ENCODE results near the gene SLC22A3.

SLC22A3 gene

DNA sequence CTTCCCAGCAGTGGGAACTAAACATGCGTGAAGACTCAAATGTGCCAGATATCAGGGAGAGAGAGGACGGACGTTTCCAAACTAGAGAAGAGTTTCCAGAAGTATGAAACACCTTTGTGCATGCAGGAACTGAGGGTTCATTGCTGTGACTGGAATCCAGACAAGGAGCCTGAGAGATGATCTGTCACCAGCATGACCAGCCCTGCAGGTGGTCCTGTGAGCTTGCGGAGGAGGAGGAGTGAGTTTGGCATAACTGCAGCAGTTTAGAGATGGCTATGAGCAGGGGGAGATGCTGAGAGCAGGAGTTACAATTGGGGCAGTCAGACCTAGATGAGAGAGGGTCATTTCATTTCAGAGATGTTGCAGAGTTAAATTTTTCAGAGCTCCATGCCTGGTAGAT is 89.6 kb downstream of the SLC22A3 start:
- H3K4me3 ChIP-seq (ENCODE audit: low read length), result no peak overlapping the region
- no peaks in the 10 kb centered on the region for H3K36me3 ChIP-seq (ENCODE audit: control insufficient read depth, low read length)
- no peaks in the 10 kb centered on the region for H3K9me2 ChIP-seq (replicated peaks; ENCODE audit: control insufficient read depth, low read length)
- no peaks in the 10 kb centered on the region for H3K27me3 ChIP-seq (ENCODE audit: control insufficient read depth, low read length)
- H4K20me1 ChIP-seq (ENCODE audit: control insufficient read depth, insufficient read depth, low read depth, low read length), result no peaks in the 10 kb centered on the region
- H3K4me1 ChIP-seq (ENCODE audit: control insufficient read depth, low read length), result no peaks in the 10 kb centered on the region
- H3K4me2 ChIP-seq (ENCODE audit: low read length), result no peak overlapping the region
- no peaks in the 10 kb centered on the region for H3F3A ChIP-seq (ENCODE audit: control insufficient read depth, insufficient read depth)
- no peaks in the 10 kb centered on the region for H3K79me2 ChIP-seq (ENCODE audit: control insufficient read depth, low read length)
- no peak overlapping the region for H3K27ac ChIP-seq (ENCODE audit: low read depth, low read length)
- no peak for TF ChIP-seq EZH2phosphoT487 (IDR thresholded peaks at IDR 0.05; ENCODE audit: borderline replicate concordance, low read length)
- TF ChIP-seq, protein P1, sequence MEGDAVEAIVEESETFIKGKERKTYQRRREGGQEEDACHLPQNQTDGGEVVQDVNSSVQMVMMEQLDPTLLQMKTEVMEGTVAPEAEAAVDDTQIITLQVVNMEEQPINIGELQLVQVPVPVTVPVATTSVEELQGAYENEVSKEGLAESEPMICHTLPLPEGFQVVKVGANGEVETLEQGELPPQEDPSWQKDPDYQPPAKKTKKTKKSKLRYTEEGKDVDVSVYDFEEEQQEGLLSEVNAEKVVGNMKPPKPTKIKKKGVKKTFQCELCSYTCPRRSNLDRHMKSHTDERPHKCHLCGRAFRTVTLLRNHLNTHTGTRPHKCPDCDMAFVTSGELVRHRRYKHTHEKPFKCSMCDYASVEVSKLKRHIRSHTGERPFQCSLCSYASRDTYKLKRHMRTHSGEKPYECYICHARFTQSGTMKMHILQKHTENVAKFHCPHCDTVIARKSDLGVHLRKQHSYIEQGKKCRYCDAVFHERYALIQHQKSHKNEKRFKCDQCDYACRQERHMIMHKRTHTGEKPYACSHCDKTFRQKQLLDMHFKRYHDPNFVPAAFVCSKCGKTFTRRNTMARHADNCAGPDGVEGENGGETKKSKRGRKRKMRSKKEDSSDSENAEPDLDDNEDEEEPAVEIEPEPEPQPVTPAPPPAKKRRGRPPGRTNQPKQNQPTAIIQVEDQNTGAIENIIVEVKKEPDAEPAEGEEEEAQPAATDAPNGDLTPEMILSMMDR (IDR thresholded peaks at IDR 0.05; ENCODE audit: low read depth, low read length, poor library complexity, severe bottlenecking), result no peak
- no peaks in the 10 kb centered on the region for H3K9me3 ChIP-seq (ENCODE audit: control insufficient read depth, insufficient read depth, low read length)

DNA sequence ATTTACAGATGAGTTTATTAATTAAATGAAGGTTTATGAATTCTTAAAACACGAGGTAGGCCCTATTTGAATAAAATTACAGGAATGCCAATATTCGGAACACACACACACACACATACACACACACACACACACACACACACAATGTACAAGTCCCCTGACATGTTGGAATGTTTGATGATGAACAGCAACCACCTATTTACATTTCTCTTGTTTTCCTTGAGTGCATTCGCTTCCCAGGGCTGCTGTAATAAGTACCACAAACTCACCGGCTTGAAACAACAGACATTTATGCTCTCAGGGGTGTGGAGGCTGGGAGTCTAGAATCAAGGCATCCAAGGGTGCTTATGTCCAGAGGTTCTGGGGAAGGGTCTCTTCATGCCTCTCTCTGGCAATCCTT is 90.3 kb downstream of the SLC22A3 start:
- Histone ChIP-seq H3K79me2 (ENCODE audit: control insufficient read depth, low read length) (no peaks in the 10 kb centered on the region), H3K36me3 (ENCODE audit: control insufficient read depth, low read length) (no peaks in the 10 kb centered on the region), H3K27me3 (ENCODE audit: control insufficient read depth, low read length) (no peaks in the 10 kb centered on the region), H3K9me2 (replicated peaks; ENCODE audit: control insufficient read depth, low read length) (no peaks in the 10 kb centered on the region), H3K4me2 (ENCODE audit: low read length) (no peak overlapping the region), H3K9me3 (ENCODE audit: control insufficient read depth, insufficient read depth, low read length) (no peaks in the 10 kb centered on the region), H3K4me1 (ENCODE audit: control insufficient read depth, low read length) (no peaks in the 10 kb centered on the region), H3K27ac (ENCODE audit: low read depth, low read length) (no peak overlapping the region), H3K4me3 (ENCODE audit: low read length) (no peak overlapping the region), H3F3A (ENCODE audit: control insufficient read depth, insufficient read depth) (no peaks in the 10 kb centered on the region), H4K20me1 (ENCODE audit: control insufficient read depth, insufficient read depth, low read depth, low read length) (no peaks in the 10 kb centered on the region)
- no peak for TF ChIP-seq EZH2phosphoT487 (IDR thresholded peaks at IDR 0.05; ENCODE audit: borderline replicate concordance, low read length)
- TF ChIP-seq, protein P1 (IDR thresholded peaks at IDR 0.05; ENCODE audit: low read depth, low read length, poor library complexity, severe bottlenecking), result no peak

DNA sequence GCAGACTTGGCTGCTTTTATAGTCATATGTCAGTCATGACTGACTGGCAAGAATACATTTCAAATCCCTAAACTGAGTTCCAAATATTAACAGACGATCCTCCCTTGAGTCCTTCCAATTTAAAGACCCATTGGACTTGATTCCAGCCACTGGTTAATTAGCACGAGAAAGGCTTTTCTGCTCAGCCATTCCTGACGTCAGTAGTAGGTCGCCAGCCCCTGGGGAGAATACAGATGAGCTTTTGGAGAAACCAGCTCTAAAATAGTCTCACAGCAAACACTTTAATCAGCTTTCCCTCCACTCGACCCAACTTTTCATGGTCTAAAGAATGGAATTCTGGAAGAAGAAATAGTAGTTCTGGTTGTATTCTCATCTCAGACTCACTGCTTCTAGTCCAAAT is 91.6 kb downstream of the SLC22A3 start:
- H3K4me2 ChIP-seq (ENCODE audit: low read length), result no peak overlapping the region
- no peaks in the 10 kb centered on the region for H3F3A ChIP-seq (ENCODE audit: control insufficient read depth, insufficient read depth)
- no peaks in the 10 kb centered on the region for H3K9me3 ChIP-seq (ENCODE audit: control insufficient read depth, insufficient read depth, low read length)
- no peaks in the 10 kb centered on the region for H3K36me3 ChIP-seq (ENCODE audit: control insufficient read depth, low read length)
- TF ChIP-seq EZH2phosphoT487 (IDR thresholded peaks at IDR 0.05; ENCODE audit: borderline replicate concordance, low read length), result no peak
- TF ChIP-seq, protein P1 (IDR thresholded peaks at IDR 0.05; ENCODE audit: low read depth, low read length, poor library complexity, severe bottlenecking), result no peak
- no peaks in the 10 kb centered on the region for H3K9me2 ChIP-seq (replicated peaks; ENCODE audit: control insufficient read depth, low read length)
- H3K27ac ChIP-seq (ENCODE audit: low read depth, low read length), result no peak overlapping the region
- no peaks in the 10 kb centered on the region for H3K27me3 ChIP-seq (ENCODE audit: control insufficient read depth, low read length)
- no peak overlapping the region for H3K4me3 ChIP-seq (ENCODE audit: low read length)
- H4K20me1 ChIP-seq (ENCODE audit: control insufficient read depth, insufficient read depth, low read depth, low read length), result no peaks in the 10 kb centered on the region
- H3K79me2 ChIP-seq (ENCODE audit: control insufficient read depth, low read length), result no peaks in the 10 kb centered on the region
- no peaks in the 10 kb centered on the region for H3K4me1 ChIP-seq (ENCODE audit: control insufficient read depth, low read length)

DNA sequence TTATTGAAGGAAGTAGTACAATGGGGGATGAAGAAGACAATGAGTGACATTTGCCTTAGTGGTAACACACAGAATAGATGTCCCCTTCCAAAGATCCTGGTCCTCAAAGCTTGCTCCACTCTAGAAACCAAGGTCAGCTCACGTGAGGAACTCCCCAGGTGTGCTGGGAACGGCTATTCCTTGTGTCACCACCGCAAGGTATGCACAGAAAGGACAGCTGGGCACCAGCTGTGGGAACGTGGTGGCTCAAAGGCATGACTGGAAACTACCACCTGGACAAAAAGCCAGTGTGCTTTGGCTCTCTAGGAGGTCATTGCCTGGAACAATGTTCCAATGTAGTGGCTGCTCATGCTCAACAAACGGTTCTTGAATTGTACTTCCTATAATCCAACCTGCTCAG is 94.0 kb downstream of the SLC22A3 start:
- Histone ChIP-seq H3K4me2 (ENCODE audit: low read length) (no peak overlapping the region), H3F3A (ENCODE audit: control insufficient read depth, insufficient read depth) (no peaks in the 10 kb centered on the region), H3K27ac (ENCODE audit: low read depth, low read length) (no peak overlapping the region), H3K36me3 (ENCODE audit: control insufficient read depth, low read length) (no peaks in the 10 kb centered on the region), H3K9me2 (replicated peaks; ENCODE audit: control insufficient read depth, low read length) (no peaks in the 10 kb centered on the region), H3K79me2 (ENCODE audit: control insufficient read depth, low read length) (no peaks in the 10 kb centered on the region), H3K9me3 (ENCODE audit: control insufficient read depth, insufficient read depth, low read length) (no peaks in the 10 kb centered on the region), H3K4me3 (ENCODE audit: low read length) (no peak overlapping the region), H3K27me3 (ENCODE audit: control insufficient read depth, low read length) (no peaks in the 10 kb centered on the region), H4K20me1 (ENCODE audit: control insufficient read depth, insufficient read depth, low read depth, low read length) (no peaks in the 10 kb centered on the region), H3K4me1 (ENCODE audit: control insufficient read depth, low read length) (no peaks in the 10 kb centered on the region)
- TF ChIP-seq, protein P1 (IDR thresholded peaks at IDR 0.05; ENCODE audit: low read depth, low read length, poor library complexity, severe bottlenecking), result no peak
- no peak for TF ChIP-seq EZH2phosphoT487 (IDR thresholded peaks at IDR 0.05; ENCODE audit: borderline replicate concordance, low read length)
